PC-9 (cell line): ENCODE measurements around the gene MEF2A.

Experiments
- EZH2 ChIP-seq: fragments of 200-600 bp; sonication (generic); IDR thresholded peaks from 2 replicates; pipeline ENCODE4 v1.8.0; 2017; ENCODE audit warnings: antibody characterized with exemption, low read depth
- TF ChIP-seq, protein P1 (sequence below): fragments of 200-600 bp; sonication (generic); conservative IDR thresholded peaks from 2 replicates; pipeline ENCODE4 v1.6.1; 2017; ENCODE audit warnings: mixed run types, antibody characterized with exemption, mild to moderate bottlenecking, moderate library complexity

DNA sequence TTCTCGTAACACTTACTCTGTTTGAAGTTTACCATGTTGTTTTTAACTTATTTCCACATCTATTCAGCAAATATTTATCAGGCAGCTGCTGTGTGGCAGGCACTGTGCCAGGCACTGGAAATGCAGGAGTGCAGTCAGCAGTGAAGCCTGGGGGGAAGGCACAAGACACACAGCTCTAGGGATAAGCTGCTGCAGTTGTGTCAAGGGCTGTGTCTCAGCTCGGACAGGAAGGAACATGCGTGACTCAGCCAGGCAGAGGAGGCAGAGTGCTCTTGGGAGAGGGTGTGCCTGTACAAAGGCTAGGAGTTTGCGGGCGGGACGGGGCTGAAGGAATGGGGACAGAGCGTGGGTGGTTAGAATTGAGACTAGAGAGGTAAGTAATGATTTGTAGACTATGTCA is 142.8 kb downstream of the MEF2A start:
- TF ChIP-seq, protein P1, sequence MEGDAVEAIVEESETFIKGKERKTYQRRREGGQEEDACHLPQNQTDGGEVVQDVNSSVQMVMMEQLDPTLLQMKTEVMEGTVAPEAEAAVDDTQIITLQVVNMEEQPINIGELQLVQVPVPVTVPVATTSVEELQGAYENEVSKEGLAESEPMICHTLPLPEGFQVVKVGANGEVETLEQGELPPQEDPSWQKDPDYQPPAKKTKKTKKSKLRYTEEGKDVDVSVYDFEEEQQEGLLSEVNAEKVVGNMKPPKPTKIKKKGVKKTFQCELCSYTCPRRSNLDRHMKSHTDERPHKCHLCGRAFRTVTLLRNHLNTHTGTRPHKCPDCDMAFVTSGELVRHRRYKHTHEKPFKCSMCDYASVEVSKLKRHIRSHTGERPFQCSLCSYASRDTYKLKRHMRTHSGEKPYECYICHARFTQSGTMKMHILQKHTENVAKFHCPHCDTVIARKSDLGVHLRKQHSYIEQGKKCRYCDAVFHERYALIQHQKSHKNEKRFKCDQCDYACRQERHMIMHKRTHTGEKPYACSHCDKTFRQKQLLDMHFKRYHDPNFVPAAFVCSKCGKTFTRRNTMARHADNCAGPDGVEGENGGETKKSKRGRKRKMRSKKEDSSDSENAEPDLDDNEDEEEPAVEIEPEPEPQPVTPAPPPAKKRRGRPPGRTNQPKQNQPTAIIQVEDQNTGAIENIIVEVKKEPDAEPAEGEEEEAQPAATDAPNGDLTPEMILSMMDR = no peak
- TF ChIP-seq EZH2 = no peak
